OCI-LY7 (cell line): Measurements from ENCODE around the gene SERPINA1.

Experiments used
- EZH2phosphoT487 ChIP-seq: fragments of 200-600 bp; sonication (generic); IDR thresholded peaks from 2 replicates; pipeline ENCODE4 v1.6.1; 2018; ENCODE audit warnings: low read depth, borderline replicate concordance, mild to moderate bottlenecking, mixed run types, antibody characterized with exemption, low read length, moderate library complexity, mixed read lengths
- TF ChIP-seq, protein P1 (sequence below): fragments of 200-600 bp; sonication (generic); conservative IDR thresholded peaks from 2 replicates; pipeline ENCODE4 v1.5.1; 2014; ENCODE audit warnings: mild to moderate bottlenecking, antibody characterized with exemption, low read length, moderate library complexity, mixed read lengths

GRCh38 chr14:94386085-94387031 is 2.0 kb downstream of the SERPINA1 start:
- TF ChIP-seq, protein P1, sequence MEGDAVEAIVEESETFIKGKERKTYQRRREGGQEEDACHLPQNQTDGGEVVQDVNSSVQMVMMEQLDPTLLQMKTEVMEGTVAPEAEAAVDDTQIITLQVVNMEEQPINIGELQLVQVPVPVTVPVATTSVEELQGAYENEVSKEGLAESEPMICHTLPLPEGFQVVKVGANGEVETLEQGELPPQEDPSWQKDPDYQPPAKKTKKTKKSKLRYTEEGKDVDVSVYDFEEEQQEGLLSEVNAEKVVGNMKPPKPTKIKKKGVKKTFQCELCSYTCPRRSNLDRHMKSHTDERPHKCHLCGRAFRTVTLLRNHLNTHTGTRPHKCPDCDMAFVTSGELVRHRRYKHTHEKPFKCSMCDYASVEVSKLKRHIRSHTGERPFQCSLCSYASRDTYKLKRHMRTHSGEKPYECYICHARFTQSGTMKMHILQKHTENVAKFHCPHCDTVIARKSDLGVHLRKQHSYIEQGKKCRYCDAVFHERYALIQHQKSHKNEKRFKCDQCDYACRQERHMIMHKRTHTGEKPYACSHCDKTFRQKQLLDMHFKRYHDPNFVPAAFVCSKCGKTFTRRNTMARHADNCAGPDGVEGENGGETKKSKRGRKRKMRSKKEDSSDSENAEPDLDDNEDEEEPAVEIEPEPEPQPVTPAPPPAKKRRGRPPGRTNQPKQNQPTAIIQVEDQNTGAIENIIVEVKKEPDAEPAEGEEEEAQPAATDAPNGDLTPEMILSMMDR, result no peak
- TF ChIP-seq EZH2phosphoT487, result no peak
